CD4-positive, alpha-beta T cell (primary cell): ENCODE measurements around the gene CCDC89. TPM values are rescaled to one million over a fixed set of nuclear protein-coding genes. Genes with fewer than 3 reads are reported as not detected.
"Not testable (repeated sequence)": the region's sequence is repeated elsewhere in the genome, so short reads cannot be mapped to it uniquely, and the experiment has no call there.

Experiments used
- ATAC-seq: fragments of 200-7000 bp; cut with Tn5 transposase; one replicate; pipeline ENCODE4 v1.10.0; 2022; ENCODE audit warnings: mild to moderate bottlenecking; ENCODE audit not compliant: poor library complexity
- CTCF ChIA-PET: fragments of 350-600 bp; sonication (Branson Sonifier 250); formaldehyde crosslinking; loops from one replicate; lab custom pipeline; 2021; ENCODE audit warnings: antibody characterized with exemption, inconsistent platforms; lab: Charles Lee
- POLR2A ChIA-PET: fragments of 350-600 bp; sonication (Branson Sonifier 250); formaldehyde crosslinking; loops from one replicate; lab custom pipeline; 2021; ENCODE audit warnings: antibody characterized with exemption, inconsistent platforms; lab: Charles Lee
- DNase-seq, 14 experiments: peaks; one replicate each; pipeline ENCODE4 v3.0.0-alpha.2; 2013 to 2020; ENCODE audit warnings: mixed read lengths in 2 of 14
- H3K27ac ChIP-seq, 2 donors: one replicate each; pipeline versions ENCODE4 v1.5.1 to v1.7.0; 2013; ENCODE audit warnings: low read length in 2 of 2, low read depth in 1 of 2, mild to moderate bottlenecking in 1 of 2
- H3K27me3 ChIP-seq, 2 experiments: 1 replicate in 1 of 2; 2 replicates in 1 of 2; pipeline versions ENCODE4 v1.6.1 to v1.7.0; 2013; ENCODE audit warnings: low read length in 2 of 2, control low read depth in 1 of 2, mild to moderate bottlenecking in 1 of 2, moderate library complexity in 1 of 2; ENCODE audit not compliant: insufficient read depth in 2 of 2, control insufficient read depth in 1 of 2
- H3K36me3 ChIP-seq: one replicate; pipeline ENCODE4 v1.6.1; 2013; ENCODE audit warnings: low read length, control low read depth; ENCODE audit not compliant: insufficient read depth
- H3K4me1 ChIP-seq: one replicate; pipeline ENCODE4 v1.6.1; 2013; ENCODE audit warnings: low read length, control low read depth; ENCODE audit not compliant: insufficient read depth
- H3K4me3 ChIP-seq: one replicate; pipeline ENCODE4 v1.5.1; 2013; ENCODE audit warnings: mild to moderate bottlenecking, low read length, moderate library complexity
- H3K9me3 ChIP-seq, 2 experiments: 1 replicate in 1 of 2; 2 replicates in 1 of 2; pipeline versions ENCODE4 v1.6.1 to v1.7.0; 2013; ENCODE audit warnings: low read length in 2 of 2, mild to moderate bottlenecking in 2 of 2, control low read depth in 1 of 2, moderate library complexity in 1 of 2; ENCODE audit not compliant: control insufficient read depth in 1 of 2, insufficient read depth in 1 of 2
- H3K27ac Mint-ChIP-seq: one replicate; pipeline ENCODE4 v1.8.0; 2020; ENCODE audit warnings: mixed read lengths
- H3K27me3 Mint-ChIP-seq: one replicate; pipeline ENCODE4 v1.8.0; 2021; ENCODE audit warnings: mixed read lengths
- H3K36me3 Mint-ChIP-seq: one replicate; pipeline ENCODE4 v1.8.0; 2021; ENCODE audit warnings: low read depth, mixed read lengths
- H3K4me1 Mint-ChIP-seq: one replicate; pipeline ENCODE4 v1.8.0; 2021; ENCODE audit warnings: low read depth, mixed read lengths
- H3K4me3 Mint-ChIP-seq: one replicate; pipeline ENCODE4 v1.8.0; 2020; ENCODE audit warnings: mild to moderate bottlenecking, mixed read lengths
- H3K9me3 Mint-ChIP-seq: one replicate; pipeline ENCODE4 v1.8.0; 2020; ENCODE audit warnings: mixed read lengths
- intact Hi-C, 2 experiments: fragments of 100-400 bp; cut with DNase I in 1 of 2; cut with micrococcal nuclease in 1 of 2; formaldehyde crosslinking; loops; one replicate each; pipeline versions ENCODE4 v1.15.1 to v1.9.0; 2023 to 2025; cut with DNase I, micrococcal nuclease
- total RNA-seq, 174 experiments: library from RNA in 2 of 174; stranded (reverse) in 2 of 174; gene quantifications; one replicate each; pipeline ENCODE4 v1.2.3 and lab custom pipeline; 2021 to 2026
- TF ChIP-seq, protein P1 (sequence below): fragments of 200-600 bp; IDR thresholded peaks from one replicate; pipeline ENCODE4 v1.8.0; 2022; ENCODE audit warnings: antibody characterized with exemption, mild to moderate bottlenecking

The CCDC89 gene
- total RNA-seq, 2 experiments from 2014 or later = not detected

- H3K27ac ChIP-seq = no peak overlapping the region
- no peaks in the 10 kb centered on the region for H3K27me3 ChIP-seq
- no peaks in the 10 kb centered on the region for H3K4me1 ChIP-seq
- H3K36me3 Mint-ChIP-seq = peaks cover 86% of the 10 kb centered on the region
- ATAC-seq = no peak
- H3K4me3 ChIP-seq = no peak overlapping the region
- peaks cover 74% of the 10 kb centered on the region for H3K36me3 ChIP-seq
- POLR2A ChIA-PET = interaction anchor here (9.3 kb wide), 1 partner anchor 6 kb away, joined by 136 read pairs; the partner anchor contains the start of gene TMEM126A
- intact Hi-C loops = no loop called here
- H3K4me3 Mint-ChIP-seq = no peak overlapping the region
- no peaks in the 10 kb centered on the region for H3K9me3 Mint-ChIP-seq
- H3K27ac Mint-ChIP-seq = no peak overlapping the region
- no peak for DNase-seq
- TF ChIP-seq, protein P1, sequence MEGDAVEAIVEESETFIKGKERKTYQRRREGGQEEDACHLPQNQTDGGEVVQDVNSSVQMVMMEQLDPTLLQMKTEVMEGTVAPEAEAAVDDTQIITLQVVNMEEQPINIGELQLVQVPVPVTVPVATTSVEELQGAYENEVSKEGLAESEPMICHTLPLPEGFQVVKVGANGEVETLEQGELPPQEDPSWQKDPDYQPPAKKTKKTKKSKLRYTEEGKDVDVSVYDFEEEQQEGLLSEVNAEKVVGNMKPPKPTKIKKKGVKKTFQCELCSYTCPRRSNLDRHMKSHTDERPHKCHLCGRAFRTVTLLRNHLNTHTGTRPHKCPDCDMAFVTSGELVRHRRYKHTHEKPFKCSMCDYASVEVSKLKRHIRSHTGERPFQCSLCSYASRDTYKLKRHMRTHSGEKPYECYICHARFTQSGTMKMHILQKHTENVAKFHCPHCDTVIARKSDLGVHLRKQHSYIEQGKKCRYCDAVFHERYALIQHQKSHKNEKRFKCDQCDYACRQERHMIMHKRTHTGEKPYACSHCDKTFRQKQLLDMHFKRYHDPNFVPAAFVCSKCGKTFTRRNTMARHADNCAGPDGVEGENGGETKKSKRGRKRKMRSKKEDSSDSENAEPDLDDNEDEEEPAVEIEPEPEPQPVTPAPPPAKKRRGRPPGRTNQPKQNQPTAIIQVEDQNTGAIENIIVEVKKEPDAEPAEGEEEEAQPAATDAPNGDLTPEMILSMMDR = no peak
- H3K27me3 Mint-ChIP-seq = no peaks in the 10 kb centered on the region
- peaks cover 76% of the 10 kb centered on the region for H3K4me1 Mint-ChIP-seq
- CTCF ChIA-PET = interaction anchor here (1.6 kb wide), 1 partner anchor 198 kb away, joined by 3 read pairs; no protein-coding TSS in a partner anchor
- no peaks in the 10 kb centered on the region for H3K9me3 ChIP-seq
These were observed 29.2 kb downstream of the CCDC89 start for GRCh38 chr11:85656777-85657176.

DNA sequence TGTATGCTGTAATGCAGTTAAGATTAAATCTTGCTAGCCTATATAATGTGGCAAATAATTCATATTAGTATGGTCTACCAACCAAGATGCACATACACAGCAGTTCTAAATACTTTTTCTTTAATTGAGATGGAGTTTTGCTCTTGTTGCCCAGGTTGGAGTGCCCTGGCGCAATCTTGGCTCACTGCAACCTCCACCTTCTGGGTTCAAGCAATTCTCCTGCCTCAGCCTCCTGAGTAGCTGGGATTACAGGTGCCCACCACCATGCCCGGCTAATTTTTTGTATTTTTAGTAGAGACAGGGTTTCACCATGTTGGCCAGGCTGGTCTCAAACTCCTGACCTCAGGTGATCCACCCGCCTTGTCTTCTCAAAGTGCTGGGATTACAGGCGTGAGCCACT, 31.7 kb downstream of the CCDC89 start:
- intact Hi-C loops, H3K27me3 ChIP-seq, H3K9me3 ChIP-seq, H3K27ac Mint-ChIP-seq, H3K4me1 ChIP-seq, CTCF ChIA-PET, H3K27me3 Mint-ChIP-seq, ATAC-seq, H3K4me3 ChIP-seq, H3K27ac ChIP-seq, H3K9me3 Mint-ChIP-seq, DNase-seq, H3K4me3 Mint-ChIP-seq: not testable (repeated sequence)
- peaks cover 65% of the 10 kb centered on the region for H3K4me1 Mint-ChIP-seq
- POLR2A ChIA-PET = interaction anchor here (0.9 to 8.8 kb wide), 2 partner anchors 7 to 26 kb away, joined by 4 to 136 read pairs; partner anchors contain the start of genes CREBZF and TMEM126B
- H3K36me3 Mint-ChIP-seq = peaks cover 72% of the 10 kb centered on the region
- peaks cover 65% of the 10 kb centered on the region for H3K36me3 ChIP-seq

GRCh38 chr11:85652786-85653447, 33.1 kb downstream of the CCDC89 start:
- peaks cover 64% of the 10 kb centered on the region for H3K4me1 Mint-ChIP-seq
- DNase-seq (no peak), ATAC-seq (no peak)
- H3K4me1 ChIP-seq = peaks cover 11% of the 10 kb centered on the region
- H3K4me3 Mint-ChIP-seq = no peak overlapping the region
- H3K27me3 ChIP-seq = no peaks in the 10 kb centered on the region
- TF ChIP-seq, protein P1 = no peak
- CTCF ChIA-PET = no interaction called here
- POLR2A ChIA-PET = interaction anchor here (0.6 to 8.8 kb wide), 4 partner anchors 8 to 202 kb away, joined by 3 to 136 read pairs (median 4); partner anchors contain the start of genes CCDC83, CREBZF and TMEM126B
- H3K9me3 Mint-ChIP-seq = no peaks in the 10 kb centered on the region
- no peaks in the 10 kb centered on the region for H3K27me3 Mint-ChIP-seq
- H3K36me3 ChIP-seq = peaks cover 54% of the 10 kb centered on the region
- intact Hi-C loops = no loop called here
- H3K9me3 ChIP-seq = no peaks in the 10 kb centered on the region
- peaks cover 61% of the 10 kb centered on the region for H3K36me3 Mint-ChIP-seq
- no peak overlapping the region for H3K27ac ChIP-seq
- H3K4me3 ChIP-seq = no peak overlapping the region
- no peak overlapping the region for H3K27ac Mint-ChIP-seq
